Measurements from ENCODE around the gene YWHAG. TPM values are rescaled to one million over a fixed set of nuclear protein-coding genes. Genes with fewer than 3 reads are reported as not detected.

Gene YWHAG
- total and polyA plus RNA-seq, 2 of the 13 experiments (the other 11 are each of a cell fraction or from before 2014, with no cell fraction given), result 36.9 to 67.5 TPM

DNA sequence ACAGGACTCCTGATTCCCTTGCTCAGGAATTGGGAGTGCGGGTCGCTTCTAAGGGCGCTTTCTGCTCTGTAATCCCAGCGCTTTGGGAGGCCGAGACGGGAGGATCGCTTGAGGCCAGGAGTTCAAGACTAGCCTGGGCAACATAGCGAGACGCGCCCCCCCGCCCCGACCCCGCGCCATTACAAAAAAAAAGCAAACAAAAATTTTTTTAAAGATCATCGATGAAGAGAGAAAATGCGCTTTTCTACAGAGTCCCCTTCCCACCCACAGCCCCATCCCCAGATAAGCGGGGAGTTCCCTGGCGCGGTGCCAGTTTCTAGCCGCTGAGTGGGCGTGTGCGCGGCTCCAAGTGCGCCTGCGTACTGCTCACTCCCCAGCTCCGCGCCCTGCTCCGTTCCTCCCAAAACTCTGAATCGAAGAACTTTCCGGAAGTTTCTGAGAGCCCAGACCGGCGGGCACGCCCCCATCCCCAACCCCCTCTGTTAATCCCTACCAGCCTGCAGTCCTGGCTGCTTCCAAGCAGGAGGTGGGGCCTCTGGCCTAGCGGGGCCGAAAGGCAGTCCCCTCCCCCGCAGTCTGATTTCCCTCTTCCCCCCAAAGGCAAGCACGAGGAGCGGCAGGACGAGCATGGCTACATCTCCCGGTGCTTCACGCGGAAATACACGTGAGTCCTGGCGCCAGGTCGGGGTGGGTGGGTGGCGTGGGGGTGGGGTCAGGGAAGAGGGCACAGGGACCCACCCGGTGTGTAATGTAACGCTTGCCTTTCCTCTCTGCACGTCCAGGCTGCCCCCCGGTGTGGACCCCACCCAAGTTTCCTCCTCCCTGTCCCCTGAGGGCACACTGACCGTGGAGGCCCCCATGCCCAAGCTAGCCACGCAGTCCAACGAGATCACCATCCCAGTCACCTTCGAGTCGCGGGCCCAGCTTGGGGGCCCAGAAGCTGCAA lies 55.3 kb downstream of the YWHAG start (continued):
- TF ChIP-seq FOXA3 (CRISPR knock-in tag; IDR thresholded peaks at IDR 0.05) (0 out of 2 replicates have a peak, but pooled peaks have one; percentile 35), HES4 (CRISPR knock-in tag; IDR thresholded peaks at IDR 0.05; ENCODE audit: borderline replicate concordance) (no peak; the same call in 1 of the 2 replicates), SALL1 (CRISPR knock-in tag; IDR thresholded peaks at IDR 0.05) (peak; percentile 57; the same call in 1 of the 2 replicates), CEBPB (IDR thresholded peaks at IDR 0.05; ENCODE audit: borderline replicate concordance, low read depth, low read length) (no peak), ZNF382 (CRISPR knock-in tag; IDR thresholded peaks at IDR 0.05; ENCODE audit: borderline replicate concordance) (no peak), ZBTB42 (CRISPR knock-in tag; IDR thresholded peaks at IDR 0.05) (no peak), TCF7L2 (IDR thresholded peaks at IDR 0.05; ENCODE audit: low read depth, low read length) (no peak), EP300 (IDR thresholded peaks at IDR 0.05; ENCODE audit: low read depth in 2 of 2, low read length in 2 of 2) (peak in 1 of 2 experiments; percentile 42; a peak in 1 of 4 replicates), EP300 (CRISPR knock-in tag; IDR thresholded peaks at IDR 0.05; ENCODE audit: borderline replicate concordance) (peak; percentile 46; the same call in 1 of the 2 replicates), BRD4 (CRISPR knock-in tag; IDR thresholded peaks at IDR 0.05) (no peak), JUND (CRISPR knock-in tag; IDR thresholded peaks at IDR 0.05) (no peak), KAT7 (CRISPR knock-in tag; IDR thresholded peaks at IDR 0.05; ENCODE audit: borderline replicate concordance) (peak; percentile 64; the same call in 1 of the 2 replicates), THAP11 (CRISPR knock-in tag; IDR thresholded peaks at IDR 0.05) (peak; percentile 66), ETV5 (CRISPR knock-in tag; IDR thresholded peaks at IDR 0.05; ENCODE audit: borderline replicate concordance) (peak; percentile 73; the same call in 1 of the 2 replicates), PITX1 (CRISPR knock-in tag; IDR thresholded peaks at IDR 0.05) (peak; percentile 98)
- TF ChIP-seq, protein P1, sequence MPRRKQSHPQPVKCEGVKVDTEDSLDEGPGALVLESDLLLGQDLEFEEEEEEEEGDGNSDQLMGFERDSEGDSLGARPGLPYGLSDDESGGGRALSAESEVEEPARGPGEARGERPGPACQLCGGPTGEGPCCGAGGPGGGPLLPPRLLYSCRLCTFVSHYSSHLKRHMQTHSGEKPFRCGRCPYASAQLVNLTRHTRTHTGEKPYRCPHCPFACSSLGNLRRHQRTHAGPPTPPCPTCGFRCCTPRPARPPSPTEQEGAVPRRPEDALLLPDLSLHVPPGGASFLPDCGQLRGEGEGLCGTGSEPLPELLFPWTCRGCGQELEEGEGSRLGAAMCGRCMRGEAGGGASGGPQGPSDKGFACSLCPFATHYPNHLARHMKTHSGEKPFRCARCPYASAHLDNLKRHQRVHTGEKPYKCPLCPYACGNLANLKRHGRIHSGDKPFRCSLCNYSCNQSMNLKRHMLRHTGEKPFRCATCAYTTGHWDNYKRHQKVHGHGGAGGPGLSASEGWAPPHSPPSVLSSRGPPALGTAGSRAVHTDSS (CRISPR knock-in tag; conservative IDR thresholded peaks at IDR 0.05), result no peak
- TF ChIP-seq, protein P2, sequence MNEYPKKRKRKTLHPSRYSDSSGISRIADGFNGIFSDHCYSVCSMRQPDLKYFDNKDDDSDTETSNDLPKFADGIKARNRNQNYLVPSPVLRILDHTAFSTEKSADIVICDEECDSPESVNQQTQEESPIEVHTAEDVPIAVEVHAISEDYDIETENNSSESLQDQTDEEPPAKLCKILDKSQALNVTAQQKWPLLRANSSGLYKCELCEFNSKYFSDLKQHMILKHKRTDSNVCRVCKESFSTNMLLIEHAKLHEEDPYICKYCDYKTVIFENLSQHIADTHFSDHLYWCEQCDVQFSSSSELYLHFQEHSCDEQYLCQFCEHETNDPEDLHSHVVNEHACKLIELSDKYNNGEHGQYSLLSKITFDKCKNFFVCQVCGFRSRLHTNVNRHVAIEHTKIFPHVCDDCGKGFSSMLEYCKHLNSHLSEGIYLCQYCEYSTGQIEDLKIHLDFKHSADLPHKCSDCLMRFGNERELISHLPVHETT (CRISPR knock-in tag; conservative IDR thresholded peaks at IDR 0.05), result no peak
- TF ChIP-seq, protein P3, sequence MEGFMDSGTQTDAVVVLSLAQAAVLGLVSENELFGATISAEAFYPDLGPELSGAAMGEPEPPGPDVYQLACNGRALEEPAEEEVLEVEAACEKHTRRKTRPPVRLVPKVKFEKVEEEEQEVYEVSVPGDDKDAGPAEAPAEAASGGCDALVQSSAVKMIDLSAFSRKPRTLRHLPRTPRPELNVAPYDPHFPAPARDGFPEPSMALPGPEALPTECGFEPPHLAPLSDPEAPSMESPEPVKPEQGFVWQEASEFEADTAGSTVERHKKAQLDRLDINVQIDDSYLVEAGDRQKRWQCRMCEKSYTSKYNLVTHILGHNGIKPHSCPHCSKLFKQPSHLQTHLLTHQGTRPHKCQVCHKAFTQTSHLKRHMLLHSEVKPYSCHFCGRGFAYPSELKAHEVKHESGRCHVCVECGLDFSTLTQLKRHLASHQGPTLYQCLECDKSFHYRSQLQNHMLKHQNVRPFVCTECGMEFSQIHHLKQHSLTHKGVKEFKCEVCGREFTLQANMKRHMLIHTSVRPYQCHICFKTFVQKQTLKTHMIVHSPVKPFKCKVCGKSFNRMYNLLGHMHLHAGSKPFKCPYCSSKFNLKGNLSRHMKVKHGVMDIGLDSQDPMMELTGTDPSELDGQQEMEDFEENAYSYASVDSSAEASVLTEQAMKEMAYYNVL (CRISPR knock-in tag; IDR thresholded peaks at IDR 0.05; ENCODE audit: borderline replicate concordance), result no peak
- TF ChIP-seq, protein P4, sequence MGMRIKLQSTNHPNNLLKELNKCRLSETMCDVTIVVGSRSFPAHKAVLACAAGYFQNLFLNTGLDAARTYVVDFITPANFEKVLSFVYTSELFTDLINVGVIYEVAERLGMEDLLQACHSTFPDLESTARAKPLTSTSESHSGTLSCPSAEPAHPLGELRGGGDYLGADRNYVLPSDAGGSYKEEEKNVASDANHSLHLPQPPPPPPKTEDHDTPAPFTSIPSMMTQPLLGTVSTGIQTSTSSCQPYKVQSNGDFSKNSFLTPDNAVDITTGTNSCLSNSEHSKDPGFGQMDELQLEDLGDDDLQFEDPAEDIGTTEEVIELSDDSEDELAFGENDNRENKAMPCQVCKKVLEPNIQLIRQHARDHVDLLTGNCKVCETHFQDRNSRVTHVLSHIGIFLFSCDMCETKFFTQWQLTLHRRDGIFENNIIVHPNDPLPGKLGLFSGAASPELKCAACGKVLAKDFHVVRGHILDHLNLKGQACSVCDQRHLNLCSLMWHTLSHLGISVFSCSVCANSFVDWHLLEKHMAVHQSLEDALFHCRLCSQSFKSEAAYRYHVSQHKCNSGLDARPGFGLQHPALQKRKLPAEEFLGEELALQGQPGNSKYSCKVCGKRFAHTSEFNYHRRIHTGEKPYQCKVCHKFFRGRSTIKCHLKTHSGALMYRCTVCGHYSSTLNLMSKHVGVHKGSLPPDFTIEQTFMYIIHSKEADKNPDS (CRISPR knock-in tag; IDR thresholded peaks at IDR 0.05), result no peak
- TF ChIP-seq, protein P5, sequence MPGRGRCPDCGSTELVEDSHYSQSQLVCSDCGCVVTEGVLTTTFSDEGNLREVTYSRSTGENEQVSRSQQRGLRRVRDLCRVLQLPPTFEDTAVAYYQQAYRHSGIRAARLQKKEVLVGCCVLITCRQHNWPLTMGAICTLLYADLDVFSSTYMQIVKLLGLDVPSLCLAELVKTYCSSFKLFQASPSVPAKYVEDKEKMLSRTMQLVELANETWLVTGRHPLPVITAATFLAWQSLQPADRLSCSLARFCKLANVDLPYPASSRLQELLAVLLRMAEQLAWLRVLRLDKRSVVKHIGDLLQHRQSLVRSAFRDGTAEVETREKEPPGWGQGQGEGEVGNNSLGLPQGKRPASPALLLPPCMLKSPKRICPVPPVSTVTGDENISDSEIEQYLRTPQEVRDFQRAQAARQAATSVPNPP (CRISPR knock-in tag; IDR thresholded peaks at IDR 0.05), result no peak
